Measurements from ENCODE around the gene RPAP2.
"Not testable (repeated sequence)": the region's sequence is repeated elsewhere in the genome, so short reads cannot be mapped to it uniquely, and the experiment has no call there.

Gene RPAP2

GRCh38 chr1:92323473-92324453 is 24.9 kb downstream of the RPAP2 start:
- no peak for DNase-seq (ENCODE audit: low read depth)

- no peak for DNase-seq (ENCODE audit: low read depth)
Observed at GRCh38 chr1:92324784-92325183, 25.9 kb downstream of the RPAP2 start.

GRCh38 chr1:92326681-92327080 is 27.8 kb downstream of the RPAP2 start:
- DNase-seq (ENCODE audit: low read depth) = no peak

- DNase-seq (ENCODE audit: low read depth) = no peak
Observed at GRCh38 chr1:92327794-92328193, 28.9 kb downstream of the RPAP2 start.

GRCh38 chr1:92329347-92330129 is 30.7 kb downstream of the RPAP2 start:
- DNase-seq (ENCODE audit: low read depth) = no peak

- DNase-seq (ENCODE audit: low read depth) = no peak
Observed at GRCh38 chr1:92333668-92334067, 34.8 kb downstream of the RPAP2 start.

GRCh38 chr1:92340154-92340553 is 41.3 kb downstream of the RPAP2 start:
- no peak for DNase-seq (ENCODE audit: low read depth)

GRCh38 chr1:92342401-92342800 is 43.5 kb downstream of the RPAP2 start:
- no peak for DNase-seq (ENCODE audit: low read depth)

- no peak for DNase-seq (ENCODE audit: low read depth)
Observed at GRCh38 chr1:92343061-92343460, 44.2 kb downstream of the RPAP2 start.

- no peak for DNase-seq (ENCODE audit: low read depth)
Observed at GRCh38 chr1:92346866-92347640, 48.2 kb downstream of the RPAP2 start.

GRCh38 chr1:92352856-92353255 is 54.0 kb downstream of the RPAP2 start:
- DNase-seq (ENCODE audit: low read depth) = no peak

GRCh38 chr1:92354259-92354658 is 55.4 kb downstream of the RPAP2 start:
- DNase-seq (ENCODE audit: low read depth) = no peak

- DNase-seq (ENCODE audit: low read depth) = no peak
Observed at GRCh38 chr1:92356956-92357355, 58.1 kb downstream of the RPAP2 start.

- not testable (repeated sequence) for DNase-seq (ENCODE audit: low read depth)
Observed at GRCh38 chr1:92359382-92359781, 60.5 kb downstream of the RPAP2 start.

- no peak for DNase-seq (ENCODE audit: low read depth)
Observed at GRCh38 chr1:92359986-92360385, 61.1 kb downstream of the RPAP2 start.

GRCh38 chr1:92362970-92363369 is 64.1 kb downstream of the RPAP2 start:
- no peak for DNase-seq (ENCODE audit: low read depth)

GRCh38 chr1:92363401-92363800 is 64.5 kb downstream of the RPAP2 start:
- no peak for DNase-seq (ENCODE audit: low read depth)

- DNase-seq (ENCODE audit: low read depth) = no peak
Observed at GRCh38 chr1:92365378-92366039, 66.7 kb downstream of the RPAP2 start.

GRCh38 chr1:92366040-92366395 is 67.2 kb downstream of the RPAP2 start:
- DNase-seq (ENCODE audit: low read depth) = no peak

- no peak for DNase-seq (ENCODE audit: low read depth)
Observed at GRCh38 chr1:92367496-92367895, 68.6 kb downstream of the RPAP2 start.

GRCh38 chr1:92372164-92372563 is 73.3 kb downstream of the RPAP2 start:
- DNase-seq (ENCODE audit: low read depth) = no peak

GRCh38 chr1:92374223-92374622 is 75.4 kb downstream of the RPAP2 start:
- no peak for DNase-seq (ENCODE audit: low read depth)
